Pancreas (tissue), 10 donors: Measurements from ENCODE around the gene USP10. TPM values are rescaled to one million over a fixed set of nuclear protein-coding genes. Genes with fewer than 3 reads are reported as not detected.

Experiments
- ATAC-seq, 4 donors: fragments of 200-7000 bp; cut with Tn5 transposase; one replicate each; pipeline versions ENCODE4 v1.8.0 to v1.9.1; 2020; ENCODE audit warnings: mild to moderate bottlenecking in 4 of 4, moderate library complexity in 4 of 4
- DNase-seq, 6 donors: peaks; one replicate each; pipeline ENCODE4 v3.0.0-alpha.2; 2020
- FAIRE-seq: peaks from 2 replicates; lab custom pipeline; 2012; peaks lifted over from hg19 to GRCh38; lab: Jason Lieb, UNC
- H3K27ac ChIP-seq, 4 donors: fragments of 200-600 bp; sonication (generic); 1 replicate in 3 of 4; 2 replicates in 1 of 4; pipeline versions ENCODE4 v1.5.0 to v1.8.0; 2020
- H3K27me3 ChIP-seq, 4 donors: fragments of 200-600 bp; one replicate each; pipeline ENCODE4 v1.8.0; 2021
- H3K36me3 ChIP-seq, 3 donors: fragments of 200-600 bp; sonication (generic) in 1 of 3; one replicate each; pipeline versions ENCODE4 v1.5.0 to v1.8.0; 2020 to 2021
- H3K4me1 ChIP-seq, 3 donors: fragments of 200-600 bp; one replicate each; pipeline ENCODE4 v1.8.0; 2021
- H3K4me3 ChIP-seq, 4 donors: fragments of 200-600 bp; sonication (generic) in 2 of 4; one replicate each; pipeline versions ENCODE4 v1.5.0 to v1.8.0; 2020 to 2021
- H3K9me3 ChIP-seq, 4 donors: fragments of 200-600 bp; one replicate each; pipeline ENCODE4 v1.8.0; 2021
- CTCF ChIP-seq, 4 donors: fragments of 200-600 bp; sonication (generic) in 3 of 4; IDR thresholded peaks; one replicate each; pipeline versions ENCODE4 v1.5.0 to v1.8.0; 2021; ENCODE audit warnings: antibody characterized with exemption in 4 of 4
- whole genome bisulfite sequencing, 2 donors: extraction: QIAGEN DNeasy Blood & Tissue Kit; methylation state at CpG; one replicate each; pipeline ENCODE4 v1.1.7; 2013; 5-methylcytosine and 5-hydroxymethylcytosine counted together
- intact Hi-C, 3 donors: fragments of 100-400 bp; cut with DNase I; formaldehyde crosslinking; loops; one replicate each; pipeline versions ENCODE4 v1.11.1 to v1.14.2; 2022
- polyA plus RNA-seq, 2 donors: library from polyadenylated mRNA; stranded (reverse); fragments of 200-250 nt; gene quantifications; one replicate each; pipeline ENCODE4 v1.2.3, GENCODE V29; 2013
- total RNA-seq, 6 donors: library from RNA; stranded (reverse); fragmentation: NEBNext Ultra II Directional in 4 of 6; extraction: Animal tissue kit (Norgen Biotek cat#: 25700) in 4 of 6; gene quantifications; one replicate each; pipeline versions ENCODE4 v1.2.1 to v1.2.4, GENCODE V29; 2021 to 2023
- donor health status: healthy with polysubstance abuse.
- donor health status: DM: no; HTN: no; CAD: no; lungs with moderate emphysema.
- donor health status: DM: no; HTN: no; CAD: no.
- donor health status: control.
- donor health status: control.
- donor health status: Bipolar disorder and iron deficiency.
- donor health status: DM: yes; HTN: yes; CAD: no.
- donor health status: DM: no; HTN: no; CAD: no.
- donor health status: DM: no; HTN: no; CAD: no.
- donor health status: DM: yes; HTN: yes; CAD: no.

The USP10 gene
- total and polyA plus RNA-seq, 8 donors, result 11.4 to 40.6 (median 26.9) TPM

- 92% methylated on average over 4 of the region's 4 CpGs for WGBS, 2 donors
- intact Hi-C loops, result loop anchor here in 1 of 3 donors (5.0 kb wide), 1 partner anchor 202 kb away; no protein-coding TSS in a partner anchor
- FAIRE-seq, result no peak
Measured at GRCh38 chr16:84750575-84750974, 50.8 kb downstream of the USP10 start.

GRCh38 chr16:84751241-84751640 lies 51.4 kb downstream of the USP10 start:
- no peak for DNase-seq
- FAIRE-seq, result no peak
- WGBS, 2 donors, result 90 to 92% methylated on average over 6 of the region's 6 CpGs
- Histone ChIP-seq H3K9me3 (no peaks in the 10 kb centered on the region), H3K4me1 (peaks cover 0 to 10% (median 3%) of the 10 kb centered on the region in 3 donors), H3K27me3 (no peaks in the 10 kb centered on the region), H3K36me3 (no peaks in the 10 kb centered on the region), H3K27ac (no peak overlapping the region), H3K4me3 (no peak overlapping the region)
- peak in 1 of 4 donors; percentile 8 for ATAC-seq
- intact Hi-C loops, result loop anchor here in 1 of 3 donors (5.0 kb wide), 1 partner anchor 201 kb away; no protein-coding TSS in a partner anchor
- no peak for TF ChIP-seq CTCF (IDR thresholded peaks at IDR 0.05)

More at GRCh38 chr16:84750575-84750974, 50.8 kb downstream of the USP10 start:
- peaks cover 0 to 10% (median 3%) of the 10 kb centered on the region in 3 donors for H3K4me1 ChIP-seq
- no peak for TF ChIP-seq CTCF (IDR thresholded peaks at IDR 0.05)
- H3K9me3 ChIP-seq, result no peaks in the 10 kb centered on the region
- DNase-seq (no peak), ATAC-seq (no peak)
- H3K36me3 ChIP-seq, result no peaks in the 10 kb centered on the region
- no peak overlapping the region for H3K27ac ChIP-seq
- H3K27me3 ChIP-seq, result no peaks in the 10 kb centered on the region
- H3K4me3 ChIP-seq, result no peak overlapping the region

- no peaks in the 10 kb centered on the region for H3K9me3 ChIP-seq
- intact Hi-C loops, result loop anchor here in 1 of 3 donors (5.0 kb wide), 1 partner anchor 200 kb away; no protein-coding TSS in a partner anchor
- ATAC-seq (no peak), FAIRE-seq (no peak), DNase-seq (no peak)
- H3K36me3 ChIP-seq, result no peaks in the 10 kb centered on the region
- H3K27me3 ChIP-seq, result no peaks in the 10 kb centered on the region
- no peak overlapping the region for H3K4me3 ChIP-seq
- no peak overlapping the region for H3K27ac ChIP-seq
- TF ChIP-seq CTCF (IDR thresholded peaks at IDR 0.05), result no peak
- H3K4me1 ChIP-seq, result peaks cover 0 to 10% (median 3%) of the 10 kb centered on the region in 3 donors
Measured at GRCh38 chr16:84751947-84752346, 52.1 kb downstream of the USP10 start.

- DNase-seq (no peak), FAIRE-seq (no peak), ATAC-seq (no peak)
- intact Hi-C loops, result loop anchor here in 1 of 3 donors (5.0 kb wide), 1 partner anchor 200 kb away; no protein-coding TSS in a partner anchor
- no peak for TF ChIP-seq CTCF (IDR thresholded peaks at IDR 0.05)
- Histone ChIP-seq H3K4me1 (peaks cover 0 to 10% (median 3%) of the 10 kb centered on the region in 3 donors), H3K36me3 (no peaks in the 10 kb centered on the region), H3K27me3 (no peaks in the 10 kb centered on the region), H3K27ac (no peak overlapping the region), H3K9me3 (no peaks in the 10 kb centered on the region), H3K4me3 (no peak overlapping the region)
- 91 to 93% methylated on average over 8 of the region's 8 CpGs for WGBS, 2 donors
Measured at GRCh38 chr16:84752600-84752999, 52.8 kb downstream of the USP10 start.
